Ascending aorta (tissue), 2 donors: Measurements from ENCODE around the gene VNN1. TPM values are rescaled to one million over a fixed set of nuclear protein-coding genes. Genes with fewer than 3 reads are reported as not detected.
"Not testable (repeated sequence)": the region's sequence is repeated elsewhere in the genome, so short reads cannot be mapped to it uniquely, and the experiment has no call there.

Experiments used
- DNase-seq, 2 donors: peaks; one replicate each; pipeline ENCODE4 v3.0.0-alpha.2; 2019; ENCODE audit warnings: low spot score in 2 of 2
- H3K27ac ChIP-seq, 2 donors: fragments of 200-600 bp; sonication (generic); one replicate each; pipeline ENCODE4 v1.5.1; 2016 to 2017; ENCODE audit warnings: mild to moderate bottlenecking in 1 of 2
- H3K27me3 ChIP-seq: fragments of 200-600 bp; sonication (generic); one replicate; pipeline ENCODE4 v1.5.1; 2017
- H3K36me3 ChIP-seq, 2 donors: fragments of 200-600 bp; sonication (generic); one replicate each; pipeline ENCODE4 v1.5.1; 2016
- H3K4me1 ChIP-seq, 2 donors: fragments of 200-600 bp; sonication (generic); one replicate each; pipeline ENCODE4 v1.5.1; 2016 to 2017; ENCODE audit warnings: mild to moderate bottlenecking in 1 of 2
- H3K4me3 ChIP-seq, 2 donors: fragments of 200-600 bp; sonication (generic); one replicate each; pipeline ENCODE4 v1.5.1; 2016 to 2017; ENCODE audit warnings: mild to moderate bottlenecking in 1 of 2
- H3K9me3 ChIP-seq, 2 donors: fragments of 200-600 bp; sonication (generic); one replicate each; pipeline ENCODE4 v1.5.1; 2016
- CTCF ChIP-seq, 3 experiments: fragments of 200-600 bp in 2 of 3; fragments of 450-650 bp in 1 of 3; sonication (generic) in 2 of 3; IDR thresholded peaks; one replicate each; pipeline ENCODE4 v1.5.1; 2016 to 2019; ENCODE audit warnings: antibody characterized with exemption in 3 of 3, mild to moderate bottlenecking in 1 of 3, moderate library complexity in 1 of 3
- intact Hi-C: fragments of 100-400 bp; cut with DNase I; formaldehyde crosslinking; loops from one replicate; pipeline ENCODE4 v1.15.1; 2023
- total RNA-seq: library from RNA; depleted of rRNA; stranded (reverse); fragments of >200 nt; gene quantifications from one replicate; pipeline ENCODE4 v1.1.0, GENCODE V29; 2016

The VNN1 gene
- total RNA-seq, 1 donor from 2014 or later, result not detected

- no peak for TF ChIP-seq CTCF (IDR thresholded peaks at IDR 0.05)
- DNase-seq, result no peak
- Histone ChIP-seq H3K27ac (no peak overlapping the region), H3K36me3 (no peaks in the 10 kb centered on the region), H3K9me3 (no peaks in the 10 kb centered on the region), H3K27me3 (no peaks in the 10 kb centered on the region), H3K4me3 (no peak overlapping the region), H3K4me1 (no peaks in the 10 kb centered on the region)
- intact Hi-C loops, result no loop called here
These were observed 1.5 kb downstream of the VNN1 start for GRCh38 chr6:132712366-132712765.

GRCh38 chr6:132708771-132709170, 5.1 kb downstream of the VNN1 start:
- Histone ChIP-seq H3K27ac (no peak overlapping the region), H3K27me3 (no peaks in the 10 kb centered on the region), H3K9me3 (peaks cover 0 to 7% of the 10 kb centered on the region in 2 donors), H3K4me1 (no peaks in the 10 kb centered on the region), H3K36me3 (no peaks in the 10 kb centered on the region), H3K4me3 (no peak overlapping the region)
- DNase-seq, result no peak
- intact Hi-C loops, result no loop called here
- no peak for TF ChIP-seq CTCF (IDR thresholded peaks at IDR 0.05)

- Histone ChIP-seq H3K36me3 (no peaks in the 10 kb centered on the region), H3K27ac (no peak overlapping the region), H3K9me3 (peaks cover 0 to 7% of the 10 kb centered on the region in 2 donors), H3K4me1 (no peaks in the 10 kb centered on the region), H3K4me3 (no peak overlapping the region), H3K27me3 (no peaks in the 10 kb centered on the region)
- no peak for DNase-seq
- TF ChIP-seq CTCF (IDR thresholded peaks at IDR 0.05), result no peak
- intact Hi-C loops, result no loop called here
These were observed 5.9 kb downstream of the VNN1 start for GRCh38 chr6:132708002-132708401.

GRCh38 chr6:132706756-132707155, 7.1 kb downstream of the VNN1 start:
- H3K4me1 ChIP-seq, H3K4me3 ChIP-seq, H3K27me3 ChIP-seq, DNase-seq, H3K27ac ChIP-seq, H3K36me3 ChIP-seq, H3K9me3 ChIP-seq, intact Hi-C loops: not testable (repeated sequence)

- no peaks in the 10 kb centered on the region for H3K4me1 ChIP-seq
- no peak overlapping the region for H3K27ac ChIP-seq
- no peak overlapping the region for H3K4me3 ChIP-seq
- no peaks in the 10 kb centered on the region for H3K27me3 ChIP-seq
- intact Hi-C loops, result no loop called here
- H3K36me3 ChIP-seq, result no peaks in the 10 kb centered on the region
- H3K9me3 ChIP-seq, result peaks cover 0 to 7% of the 10 kb centered on the region in 2 donors
- DNase-seq, result no peak
- TF ChIP-seq CTCF (IDR thresholded peaks at IDR 0.05), result no peak
These were observed 9.9 kb downstream of the VNN1 start for GRCh38 chr6:132703936-132704335.

GRCh38 chr6:132698608-132699007, 15.2 kb downstream of the VNN1 start:
- no peaks in the 10 kb centered on the region for H3K36me3 ChIP-seq
- no peak for TF ChIP-seq CTCF (IDR thresholded peaks at IDR 0.05)
- intact Hi-C loops, result no loop called here

More at GRCh38 chr6:132698608-132699007, 15.2 kb downstream of the VNN1 start:
- Histone ChIP-seq H3K4me1 (no peaks in the 10 kb centered on the region), H3K9me3 (peaks cover 0 to 9% of the 10 kb centered on the region in 2 donors), H3K4me3 (no peak overlapping the region), H3K27ac (no peak overlapping the region), H3K27me3 (no peaks in the 10 kb centered on the region)
- DNase-seq, result no peak
